ENCODE measurements around the gene KDM4C.

The KDM4C gene

GRCh38 chr9:7073706-7074105, 315.9 kb downstream of the KDM4C start:
- TF ChIP-seq CTCF (IDR thresholded peaks at IDR 0.05; ENCODE audit: insufficient read depth, low read depth, low read length, missing control alignments), result no peak
- DNase-seq (ENCODE audit: low read depth), result no peak
- no peak overlapping the region for H3K4me3 ChIP-seq (ENCODE audit: low read depth, low read length)

DNA sequence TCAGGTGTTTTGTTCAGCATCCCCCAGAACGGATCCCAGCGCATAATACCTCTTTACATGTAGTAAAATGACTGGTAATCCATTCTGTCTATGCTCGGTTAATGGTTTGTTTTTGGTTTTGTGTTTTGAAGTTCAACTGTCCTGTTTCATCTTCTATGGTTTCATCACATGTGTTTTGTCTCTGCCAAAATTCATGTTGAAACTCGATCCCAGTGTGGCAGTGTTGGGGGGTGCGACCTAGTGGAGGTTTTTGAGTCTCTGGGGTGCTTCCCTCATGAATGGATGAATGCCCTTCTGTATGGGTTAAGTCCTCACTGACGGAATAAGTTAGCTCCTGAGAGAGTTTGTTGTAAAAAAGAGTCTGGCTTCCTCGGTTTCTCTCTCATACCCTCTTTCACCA, 317.4 kb downstream of the KDM4C start:
- no peak for DNase-seq (ENCODE audit: low read depth)
- no peak overlapping the region for H3K4me3 ChIP-seq (ENCODE audit: low read depth, low read length)
- TF ChIP-seq CTCF (IDR thresholded peaks at IDR 0.05; ENCODE audit: insufficient read depth, low read depth, low read length, missing control alignments), result no peak

GRCh38 chr9:7079051-7079450, 321.3 kb downstream of the KDM4C start:
- DNase-seq (ENCODE audit: low read depth), result no peak
- TF ChIP-seq CTCF (IDR thresholded peaks at IDR 0.05; ENCODE audit: insufficient read depth, low read depth, low read length, missing control alignments), result no peak
- no peak overlapping the region for H3K4me3 ChIP-seq (ENCODE audit: low read depth, low read length)

GRCh38 chr9:7081065-7081600, 323.4 kb downstream of the KDM4C start:
- no peak for DNase-seq (ENCODE audit: low read depth)
- no peak for TF ChIP-seq CTCF (IDR thresholded peaks at IDR 0.05; ENCODE audit: insufficient read depth, low read depth, low read length, missing control alignments)
- no peak overlapping the region for H3K4me3 ChIP-seq (ENCODE audit: low read depth, low read length)

DNA sequence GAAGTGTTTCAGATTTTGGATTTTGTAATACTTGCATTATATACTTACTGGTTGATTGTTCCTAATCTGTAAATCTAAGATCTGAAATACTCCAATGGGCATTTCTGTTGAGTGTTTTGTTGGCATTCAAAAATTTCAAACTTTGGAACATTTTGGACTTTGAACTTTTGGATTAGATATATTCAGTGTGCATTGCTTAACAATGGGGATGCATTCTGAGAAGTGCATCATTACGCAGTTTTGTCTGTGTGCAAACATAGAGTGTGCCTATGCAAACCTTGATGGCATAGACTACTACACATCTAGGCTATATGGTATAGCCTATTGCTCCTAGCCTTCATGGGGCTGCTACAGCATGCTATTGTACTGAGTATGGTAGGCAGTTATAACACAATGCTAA, 325.4 kb downstream of the KDM4C start:
- no peak for TF ChIP-seq CTCF (IDR thresholded peaks at IDR 0.05; ENCODE audit: insufficient read depth, low read depth, low read length, missing control alignments)
- DNase-seq (ENCODE audit: low read depth), result no peak
- no peak overlapping the region for H3K4me3 ChIP-seq (ENCODE audit: low read depth, low read length)

GRCh38 chr9:7085357-7085756, 327.6 kb downstream of the KDM4C start:
- no peak for DNase-seq (ENCODE audit: low read depth)
- TF ChIP-seq CTCF (IDR thresholded peaks at IDR 0.05; ENCODE audit: insufficient read depth, low read depth, low read length, missing control alignments), result no peak
- H3K4me3 ChIP-seq (ENCODE audit: low read depth, low read length), result no peak overlapping the region

DNA sequence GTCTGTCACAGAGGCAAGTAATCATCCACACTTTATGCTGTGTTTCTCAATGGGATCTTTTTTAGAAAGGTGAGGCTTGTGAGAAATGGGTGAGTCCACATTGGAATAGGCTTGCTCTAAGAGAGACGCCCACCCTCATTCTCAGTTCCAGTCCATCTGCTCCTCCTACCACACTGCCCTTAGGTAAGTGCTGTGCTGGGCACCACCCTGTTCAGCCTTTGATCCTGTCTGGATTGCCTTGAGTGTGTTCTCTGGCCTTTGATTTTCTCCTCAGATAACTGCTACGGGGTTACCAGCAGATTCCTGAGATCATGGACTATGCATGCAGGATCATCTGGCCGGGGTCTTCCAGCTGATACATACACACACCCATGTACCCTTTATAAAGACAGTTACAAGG, 328.6 kb downstream of the KDM4C start:
- TF ChIP-seq CTCF (IDR thresholded peaks at IDR 0.05; ENCODE audit: insufficient read depth, low read depth, low read length, missing control alignments), result no peak
- no peak for DNase-seq (ENCODE audit: low read depth)
- no peak overlapping the region for H3K4me3 ChIP-seq (ENCODE audit: low read depth, low read length)
